Measurements from ENCODE around the gene MLLT3. TPM values are rescaled to one million over a fixed set of nuclear protein-coding genes. Genes with fewer than 3 reads are reported as not detected.

Gene MLLT3
- total RNA-seq, 2 donors from 2014 or later: 13.1 to 22.0 TPM

GRCh38 chr9:20478786-20479185 lies 143.5 kb downstream of the MLLT3 start:
- no peaks in the 10 kb centered on the region for H3K36me3 ChIP-seq
- 73% methylated on average over 2 of the region's 2 CpGs for WGBS
- intact Hi-C loops (cut with DNase I): loop anchor here (10.0 kb wide), 1 partner anchor 116 kb away; no protein-coding TSS in a partner anchor
- H3K4me1 ChIP-seq (replicated peaks): no peaks in the 10 kb centered on the region
- H3K9me3 ChIP-seq: no peaks in the 10 kb centered on the region
- no peak overlapping the region for H3K4me3 ChIP-seq
- no peak for DNase-seq (ENCODE audit: low spot score)
- H3K27ac ChIP-seq: no peak overlapping the region
- no peaks in the 10 kb centered on the region for H3K27me3 ChIP-seq (replicated peaks; ENCODE audit: insufficient read depth)
- no peak for TF ChIP-seq POLR2AphosphoS5 (IDR thresholded peaks at IDR 0.05)
- TF ChIP-seq, protein P1, sequence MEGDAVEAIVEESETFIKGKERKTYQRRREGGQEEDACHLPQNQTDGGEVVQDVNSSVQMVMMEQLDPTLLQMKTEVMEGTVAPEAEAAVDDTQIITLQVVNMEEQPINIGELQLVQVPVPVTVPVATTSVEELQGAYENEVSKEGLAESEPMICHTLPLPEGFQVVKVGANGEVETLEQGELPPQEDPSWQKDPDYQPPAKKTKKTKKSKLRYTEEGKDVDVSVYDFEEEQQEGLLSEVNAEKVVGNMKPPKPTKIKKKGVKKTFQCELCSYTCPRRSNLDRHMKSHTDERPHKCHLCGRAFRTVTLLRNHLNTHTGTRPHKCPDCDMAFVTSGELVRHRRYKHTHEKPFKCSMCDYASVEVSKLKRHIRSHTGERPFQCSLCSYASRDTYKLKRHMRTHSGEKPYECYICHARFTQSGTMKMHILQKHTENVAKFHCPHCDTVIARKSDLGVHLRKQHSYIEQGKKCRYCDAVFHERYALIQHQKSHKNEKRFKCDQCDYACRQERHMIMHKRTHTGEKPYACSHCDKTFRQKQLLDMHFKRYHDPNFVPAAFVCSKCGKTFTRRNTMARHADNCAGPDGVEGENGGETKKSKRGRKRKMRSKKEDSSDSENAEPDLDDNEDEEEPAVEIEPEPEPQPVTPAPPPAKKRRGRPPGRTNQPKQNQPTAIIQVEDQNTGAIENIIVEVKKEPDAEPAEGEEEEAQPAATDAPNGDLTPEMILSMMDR (IDR thresholded peaks at IDR 0.05): no peak
- no peak for TF ChIP-seq POLR2A (IDR thresholded peaks at IDR 0.05)

GRCh38 chr9:20477940-20478620 lies 144.2 kb downstream of the MLLT3 start:
- 57% methylated on average over 7 of the region's 7 CpGs for WGBS
- H3K4me1 ChIP-seq (replicated peaks): no peaks in the 10 kb centered on the region
- no peak for TF ChIP-seq POLR2AphosphoS5 (IDR thresholded peaks at IDR 0.05)
- TF ChIP-seq, protein P1 (IDR thresholded peaks at IDR 0.05): no peak
- TF ChIP-seq POLR2A (IDR thresholded peaks at IDR 0.05): no peak
- no peaks in the 10 kb centered on the region for H3K27me3 ChIP-seq (replicated peaks; ENCODE audit: insufficient read depth)
- intact Hi-C loops (cut with DNase I): loop anchor here (10.0 kb wide), 1 partner anchor 117 kb away; no protein-coding TSS in a partner anchor
- H3K9me3 ChIP-seq: no peaks in the 10 kb centered on the region
- no peak overlapping the region for H3K27ac ChIP-seq
- no peak overlapping the region for H3K4me3 ChIP-seq
- H3K36me3 ChIP-seq: no peaks in the 10 kb centered on the region
- DNase-seq (ENCODE audit: low spot score): no peak

DNA sequence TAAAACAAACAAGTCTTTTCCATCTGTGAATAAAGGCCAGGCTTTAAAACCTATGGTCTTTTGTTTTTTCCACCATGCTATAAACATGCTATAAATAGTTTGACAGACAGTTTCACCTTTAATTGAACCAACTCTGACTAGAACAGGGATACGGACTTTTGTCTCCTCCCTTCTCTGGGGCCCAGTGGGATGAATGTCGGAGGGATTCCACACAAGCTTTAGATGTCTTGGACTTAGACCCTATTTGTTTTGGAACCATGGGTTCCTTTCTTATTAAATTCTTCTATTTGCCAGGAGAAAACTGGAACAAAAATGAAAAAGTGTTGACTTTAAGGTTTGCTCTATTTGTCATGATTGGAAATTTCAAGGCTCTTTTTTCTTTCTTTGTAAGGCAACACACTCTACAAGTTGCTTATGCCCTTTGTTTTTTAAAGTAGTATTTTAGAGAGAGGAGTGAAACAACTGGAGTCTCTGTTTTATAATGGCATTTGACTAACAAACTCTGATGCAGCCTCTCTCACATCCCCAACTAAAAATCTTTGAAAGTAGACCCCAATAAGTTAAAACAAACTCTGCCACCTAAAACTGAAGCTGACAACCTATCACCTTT lies 145.3 kb downstream of the MLLT3 start:
- intact Hi-C loops (cut with DNase I): loop anchor here (10.0 kb wide), 1 partner anchor 118 kb away; no protein-coding TSS in a partner anchor
- Histone ChIP-seq H3K9me3 (no peaks in the 10 kb centered on the region), H3K36me3 (no peaks in the 10 kb centered on the region), H3K4me3 (no peak overlapping the region), H3K27ac (no peak overlapping the region), H3K4me1 (replicated peaks) (no peaks in the 10 kb centered on the region), H3K27me3 (replicated peaks; ENCODE audit: insufficient read depth) (no peaks in the 10 kb centered on the region)
- 19% methylated on average over 2 of the region's 2 CpGs for WGBS
- TF ChIP-seq, protein P1 (IDR thresholded peaks at IDR 0.05): no peak
- TF ChIP-seq POLR2AphosphoS5 (IDR thresholded peaks at IDR 0.05): peak; percentile 7
- no peak for DNase-seq (ENCODE audit: low spot score)

- no peaks in the 10 kb centered on the region for H3K36me3 ChIP-seq
- TF ChIP-seq POLR2AphosphoS5 (IDR thresholded peaks at IDR 0.05) (no peak), POLR2A (IDR thresholded peaks at IDR 0.05) (no peak)
- TF ChIP-seq, protein P1 (IDR thresholded peaks at IDR 0.05): no peak
- intact Hi-C loops (cut with DNase I): loop anchor here (10.0 kb wide), 1 partner anchor 120 kb away; no protein-coding TSS in a partner anchor
- no peaks in the 10 kb centered on the region for H3K4me1 ChIP-seq (replicated peaks)
- H3K9me3 ChIP-seq: no peaks in the 10 kb centered on the region
- no peak for DNase-seq (ENCODE audit: low spot score)
- no peak overlapping the region for H3K27ac ChIP-seq
- WGBS: 91% methylated on average over 5 of the region's 5 CpGs
- no peak overlapping the region for H3K4me3 ChIP-seq
- no peaks in the 10 kb centered on the region for H3K27me3 ChIP-seq (replicated peaks; ENCODE audit: insufficient read depth)
Observed at GRCh38 chr9:20474496-20474895, 147.8 kb downstream of the MLLT3 start.

Data from prostate gland (tissue), 2 donors.